IgD-negative memory B cell (primary cell): ENCODE results near the gene CARD11. TPM values are rescaled to one million over a fixed set of nuclear protein-coding genes. Genes with fewer than 3 reads are reported as not detected.

Experiments used
- H3K27ac Mint-ChIP-seq, 3 donors: one replicate each; pipeline ENCODE4 v1.8.0; 2020 to 2022; ENCODE audit warnings: mild to moderate bottlenecking in 3 of 3, mixed read lengths in 3 of 3, moderate library complexity in 1 of 3
- H3K27me3 Mint-ChIP-seq: one replicate; pipeline ENCODE4 v1.8.0; 2021; ENCODE audit warnings: mixed read lengths
- H3K36me3 Mint-ChIP-seq: one replicate; pipeline ENCODE4 v1.8.0; 2020; ENCODE audit warnings: mild to moderate bottlenecking, mixed read lengths
- H3K4me1 Mint-ChIP-seq, 3 donors: one replicate each; pipeline ENCODE4 v1.8.0; 2020 to 2022; ENCODE audit warnings: mixed read lengths in 3 of 3, mild to moderate bottlenecking in 1 of 3
- H3K4me3 Mint-ChIP-seq, 4 donors: one replicate each; pipeline ENCODE4 v1.8.0; 2020 to 2022; ENCODE audit warnings: mild to moderate bottlenecking in 4 of 4, mixed read lengths in 4 of 4, moderate library complexity in 3 of 4
- H3K9me3 Mint-ChIP-seq, 3 donors: one replicate each; pipeline ENCODE4 v1.8.0; 2020 to 2021; ENCODE audit warnings: mixed read lengths in 3 of 3, mild to moderate bottlenecking in 1 of 3
- polyA plus RNA-seq: library from polyadenylated mRNA; unstranded; fragments of 300-500 nt; fragmentation: Illumina TruSeq; gene quantifications from one replicate; pipeline ENCODE4 v1.2.3, GENCODE V29; 2021

Gene CARD11
- polyA plus RNA-seq, 1 donor from 2014 or later, result 52.4 TPM

GRCh38 chr7:2975821-2976371, 67.8 kb downstream of the CARD11 start:
- H3K36me3 Mint-ChIP-seq, result peaks cover 3% of the 10 kb centered on the region
- H3K4me3 Mint-ChIP-seq, result peak overlapping the region in 1 of 4 donors; percentile 24
- peaks cover 27 to 48% (median 38%) of the 10 kb centered on the region in 3 donors for H3K4me1 Mint-ChIP-seq
- no peaks in the 10 kb centered on the region for H3K9me3 Mint-ChIP-seq
- H3K27ac Mint-ChIP-seq, result peak overlapping the region; percentile 71 to 90 (median 83)
- no peaks in the 10 kb centered on the region for H3K27me3 Mint-ChIP-seq

- Mint-ChIP-seq H3K36me3 (peaks cover 3% of the 10 kb centered on the region), H3K27ac (peak overlapping the region in 2 of 3 donors; percentile 40 to 87), H3K4me3 (no peak overlapping the region), H3K9me3 (no peaks in the 10 kb centered on the region), H3K27me3 (no peaks in the 10 kb centered on the region), H3K4me1 (peaks cover 17 to 35% (median 28%) of the 10 kb centered on the region in 3 donors)
Measured at GRCh38 chr7:2974093-2974819, 69.4 kb downstream of the CARD11 start.

GRCh38 chr7:2972835-2973161, 70.9 kb downstream of the CARD11 start:
- H3K4me3 Mint-ChIP-seq, result peak overlapping the region in 3 of 4 donors; percentile 57 to 89 (median 61)
- peaks cover 3% of the 10 kb centered on the region for H3K36me3 Mint-ChIP-seq
- H3K9me3 Mint-ChIP-seq, result no peaks in the 10 kb centered on the region
- no peaks in the 10 kb centered on the region for H3K27me3 Mint-ChIP-seq
- H3K27ac Mint-ChIP-seq, result peak overlapping the region; percentile 87 to 91 (median 89)
- peaks cover 12 to 24% (median 24%) of the 10 kb centered on the region in 3 donors for H3K4me1 Mint-ChIP-seq

- Mint-ChIP-seq H3K4me3 (peak overlapping the region in 3 of 4 donors; percentile 57 to 89 (median 87)), H3K27ac (peak overlapping the region; percentile 89 to 94 (median 91)), H3K4me1 (peaks cover 12 to 24% (median 20%) of the 10 kb centered on the region in 3 donors), H3K9me3 (peaks cover 0 to 3% (median 0%) of the 10 kb centered on the region in 3 donors), H3K36me3 (peaks cover 3% of the 10 kb centered on the region), H3K27me3 (no peaks in the 10 kb centered on the region)
Measured at GRCh38 chr7:2971914-2972834, 71.5 kb downstream of the CARD11 start.

- Mint-ChIP-seq H3K9me3 (peaks cover 2 to 15% (median 4%) of the 10 kb centered on the region in 3 donors), H3K36me3 (peaks cover 4% of the 10 kb centered on the region), H3K27me3 (no peaks in the 10 kb centered on the region), H3K27ac (no peak overlapping the region), H3K4me3 (no peak overlapping the region), H3K4me1 (peaks cover 12 to 21% (median 17%) of the 10 kb centered on the region in 3 donors)
Measured at GRCh38 chr7:2970861-2971260, 72.8 kb downstream of the CARD11 start.

GRCh38 chr7:2970307-2970664, 73.4 kb downstream of the CARD11 start:
- Mint-ChIP-seq H3K27me3 (no peaks in the 10 kb centered on the region), H3K4me3 (no peak overlapping the region), H3K27ac (no peak overlapping the region), H3K36me3 (peaks cover 4% of the 10 kb centered on the region), H3K4me1 (peaks cover 10 to 17% (median 13%) of the 10 kb centered on the region in 3 donors), H3K9me3 (peaks cover 3 to 20% (median 4%) of the 10 kb centered on the region in 3 donors)

GRCh38 chr7:2969398-2970306, 74.0 kb downstream of the CARD11 start:
- peaks cover 4% of the 10 kb centered on the region for H3K36me3 Mint-ChIP-seq
- peaks cover 14 to 17% (median 16%) of the 10 kb centered on the region in 3 donors for H3K4me1 Mint-ChIP-seq
- no peak overlapping the region for H3K4me3 Mint-ChIP-seq
- peaks cover 3 to 21% (median 4%) of the 10 kb centered on the region in 3 donors for H3K9me3 Mint-ChIP-seq
- no peaks in the 10 kb centered on the region for H3K27me3 Mint-ChIP-seq
- no peak overlapping the region for H3K27ac Mint-ChIP-seq

- peaks cover 19 to 21% (median 19%) of the 10 kb centered on the region in 3 donors for H3K4me1 Mint-ChIP-seq
- H3K4me3 Mint-ChIP-seq, result no peak overlapping the region
- H3K27ac Mint-ChIP-seq, result no peak overlapping the region
- peaks cover 3 to 21% (median 4%) of the 10 kb centered on the region in 3 donors for H3K9me3 Mint-ChIP-seq
- peaks cover 4% of the 10 kb centered on the region for H3K36me3 Mint-ChIP-seq
- no peaks in the 10 kb centered on the region for H3K27me3 Mint-ChIP-seq
Measured at GRCh38 chr7:2968616-2969397, 74.9 kb downstream of the CARD11 start.

GRCh38 chr7:2968176-2968575, 75.5 kb downstream of the CARD11 start:
- H3K27me3 Mint-ChIP-seq, result no peaks in the 10 kb centered on the region
- peaks cover 17 to 24% (median 21%) of the 10 kb centered on the region in 3 donors for H3K4me1 Mint-ChIP-seq
- H3K9me3 Mint-ChIP-seq, result peaks cover 3 to 21% (median 4%) of the 10 kb centered on the region in 3 donors
- no peak overlapping the region for H3K27ac Mint-ChIP-seq
- H3K36me3 Mint-ChIP-seq, result peaks cover 2% of the 10 kb centered on the region
- H3K4me3 Mint-ChIP-seq, result no peak overlapping the region

GRCh38 chr7:2967705-2968104, 76.0 kb downstream of the CARD11 start:
- Mint-ChIP-seq H3K36me3 (peaks cover 2% of the 10 kb centered on the region), H3K4me3 (no peak overlapping the region), H3K4me1 (peaks cover 18 to 29% (median 20%) of the 10 kb centered on the region in 3 donors), H3K27me3 (no peaks in the 10 kb centered on the region), H3K27ac (no peak overlapping the region), H3K9me3 (peaks cover 3 to 21% (median 4%) of the 10 kb centered on the region in 3 donors)

GRCh38 chr7:2967253-2967652, 76.4 kb downstream of the CARD11 start:
- Mint-ChIP-seq H3K36me3 (peaks cover 2% of the 10 kb centered on the region), H3K9me3 (peaks cover 3 to 21% (median 4%) of the 10 kb centered on the region in 3 donors), H3K4me3 (no peak overlapping the region), H3K27me3 (no peaks in the 10 kb centered on the region), H3K27ac (no peak overlapping the region), H3K4me1 (peaks cover 14 to 29% (median 17%) of the 10 kb centered on the region in 3 donors)

- Mint-ChIP-seq H3K4me3 (peak overlapping the region in 1 of 4 donors; percentile 10), H3K27ac (peak overlapping the region in 2 of 3 donors; percentile 24 to 82), H3K27me3 (no peaks in the 10 kb centered on the region), H3K36me3 (peaks cover 2% of the 10 kb centered on the region), H3K4me1 (peaks cover 10 to 33% (median 15%) of the 10 kb centered on the region in 3 donors), H3K9me3 (peaks cover 3 to 21% (median 4%) of the 10 kb centered on the region in 3 donors)
Measured at GRCh38 chr7:2966466-2967078, 77.1 kb downstream of the CARD11 start.

GRCh38 chr7:2965745-2966270, 77.9 kb downstream of the CARD11 start:
- H3K4me1 Mint-ChIP-seq, result peaks cover 10 to 33% (median 15%) of the 10 kb centered on the region in 3 donors
- peaks cover 3 to 21% (median 4%) of the 10 kb centered on the region in 3 donors for H3K9me3 Mint-ChIP-seq
- H3K36me3 Mint-ChIP-seq, result peaks cover 2% of the 10 kb centered on the region
- H3K27ac Mint-ChIP-seq, result peak overlapping the region in 2 of 3 donors; percentile 24 to 62
- H3K4me3 Mint-ChIP-seq, result no peak overlapping the region
- H3K27me3 Mint-ChIP-seq, result no peaks in the 10 kb centered on the region
